Measurements from ENCODE around the gene MYMK. TPM values are rescaled to one million over a fixed set of nuclear protein-coding genes. Genes with fewer than 3 reads are reported as not detected.

Gene MYMK
- total RNA-seq, 1 donor from 2014 or later, result not detected

GRCh38 chr9:133570691-133571080, 45.9 kb upstream of the MYMK start:
- Histone ChIP-seq H3K36me3 (no peaks in the 10 kb centered on the region), H3K4me1 (peaks cover 12% of the 10 kb centered on the region), H3K4me3 (no peak overlapping the region), H3K27me3 (no peaks in the 10 kb centered on the region), H3K9me3 (no peaks in the 10 kb centered on the region), H3K27ac (no peak overlapping the region)
- DNase-seq, result no peak
- no peak for TF ChIP-seq CTCF (IDR thresholded peaks at IDR 0.05)
- intact Hi-C loops (cut with DNase I), result no loop called here
- ATAC-seq, result no peak

DNA sequence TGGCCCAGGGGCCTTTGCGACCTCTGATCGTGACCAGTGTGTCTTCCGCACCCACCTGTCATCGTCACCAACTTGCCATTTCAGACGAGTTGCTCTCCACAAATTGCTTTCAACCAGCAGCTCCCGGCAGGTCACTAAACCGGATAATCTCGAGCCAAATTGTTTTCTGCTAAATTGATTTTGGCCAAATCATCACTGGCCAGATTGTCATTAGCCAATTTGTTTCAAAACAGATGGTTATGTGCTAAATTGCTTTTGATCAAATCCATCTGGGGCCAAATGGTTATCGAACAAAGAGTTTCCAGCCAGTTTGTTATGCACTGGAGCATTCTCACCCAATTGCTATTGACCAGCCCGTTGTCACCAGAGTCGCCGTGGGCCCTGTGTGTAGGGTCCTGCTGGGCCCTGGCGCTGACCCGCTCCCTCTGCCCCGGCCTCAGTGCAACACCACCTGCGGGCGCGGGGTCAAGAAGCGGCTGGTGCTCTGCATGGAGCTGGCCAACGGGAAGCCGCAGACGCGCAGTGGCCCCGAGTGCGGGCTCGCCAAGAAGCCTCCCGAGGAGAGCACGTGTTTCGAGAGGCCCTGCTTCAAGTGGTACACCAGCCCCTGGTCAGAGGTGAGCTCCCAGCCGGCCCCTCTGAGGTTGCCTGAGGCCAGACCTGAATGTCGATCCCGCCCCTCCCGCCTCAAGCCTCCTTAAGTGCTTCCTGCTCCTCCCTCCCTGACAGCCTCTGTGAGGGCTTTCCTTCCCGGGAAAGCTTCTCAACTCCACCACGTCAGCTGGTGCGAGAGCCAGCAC, 45.3 kb upstream of the MYMK start:
- intact Hi-C loops (cut with DNase I), result no loop called here
- no peak for TF ChIP-seq CTCF (IDR thresholded peaks at IDR 0.05)
- ATAC-seq, result peak; percentile 82
- Histone ChIP-seq H3K4me3 (no peak overlapping the region), H3K27me3 (no peaks in the 10 kb centered on the region), H3K36me3 (no peaks in the 10 kb centered on the region), H3K4me1 (peaks cover 12% of the 10 kb centered on the region), H3K9me3 (no peaks in the 10 kb centered on the region), H3K27ac (no peak overlapping the region)
- DNase-seq, result peak; percentile 89

DNA sequence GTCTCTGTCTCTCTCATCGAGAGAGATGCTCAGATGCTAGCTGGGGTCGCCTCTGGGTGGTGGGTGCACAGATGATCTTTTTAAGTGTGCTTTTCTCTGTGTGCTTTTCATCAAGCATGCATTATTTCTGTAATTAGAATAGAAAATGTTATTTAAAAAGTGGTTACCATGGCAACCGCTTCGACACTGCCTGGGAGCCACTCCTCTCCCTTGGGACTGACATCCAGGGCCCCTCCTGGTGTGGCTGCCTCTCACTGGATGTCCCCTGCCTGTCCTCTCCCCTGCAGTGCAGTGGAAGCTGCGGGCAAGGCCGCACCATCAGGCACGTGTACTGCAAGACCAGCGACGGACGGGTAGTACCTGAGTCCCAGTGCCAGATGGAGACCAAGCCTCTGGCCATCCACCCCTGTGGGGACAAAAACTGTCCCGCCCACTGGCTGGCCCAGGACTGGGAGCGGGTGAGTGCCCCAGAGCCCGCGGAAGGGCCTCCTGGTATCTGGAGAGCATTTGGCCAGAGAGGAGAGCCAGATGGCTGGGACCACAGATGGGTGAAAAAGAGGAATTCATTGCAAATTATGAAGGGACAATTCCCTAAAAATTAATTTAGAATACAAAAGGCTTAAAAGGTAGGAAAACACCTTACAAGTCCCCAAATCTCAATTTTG, 44.5 kb upstream of the MYMK start:
- no peaks in the 10 kb centered on the region for H3K36me3 ChIP-seq
- DNase-seq, result no peak
- no peak for TF ChIP-seq CTCF (IDR thresholded peaks at IDR 0.05)
- H3K9me3 ChIP-seq, result no peaks in the 10 kb centered on the region
- H3K27ac ChIP-seq, result no peak overlapping the region
- no peak for ATAC-seq
- peaks cover 12% of the 10 kb centered on the region for H3K4me1 ChIP-seq
- no peak overlapping the region for H3K4me3 ChIP-seq
- intact Hi-C loops (cut with DNase I), result no loop called here
- no peaks in the 10 kb centered on the region for H3K27me3 ChIP-seq

- H3K27me3 ChIP-seq, result no peaks in the 10 kb centered on the region
- no peak overlapping the region for H3K4me3 ChIP-seq
- H3K36me3 ChIP-seq, result no peaks in the 10 kb centered on the region
- no peaks in the 10 kb centered on the region for H3K9me3 ChIP-seq
- H3K4me1 ChIP-seq, result peaks cover 14% of the 10 kb centered on the region
- ATAC-seq, result no peak
- intact Hi-C loops (cut with DNase I), result no loop called here
- H3K27ac ChIP-seq, result no peak overlapping the region
- no peak for DNase-seq
- no peak for TF ChIP-seq CTCF (IDR thresholded peaks at IDR 0.05)
Measured at GRCh38 chr9:133568186-133568585, 43.4 kb upstream of the MYMK start.

DNA sequence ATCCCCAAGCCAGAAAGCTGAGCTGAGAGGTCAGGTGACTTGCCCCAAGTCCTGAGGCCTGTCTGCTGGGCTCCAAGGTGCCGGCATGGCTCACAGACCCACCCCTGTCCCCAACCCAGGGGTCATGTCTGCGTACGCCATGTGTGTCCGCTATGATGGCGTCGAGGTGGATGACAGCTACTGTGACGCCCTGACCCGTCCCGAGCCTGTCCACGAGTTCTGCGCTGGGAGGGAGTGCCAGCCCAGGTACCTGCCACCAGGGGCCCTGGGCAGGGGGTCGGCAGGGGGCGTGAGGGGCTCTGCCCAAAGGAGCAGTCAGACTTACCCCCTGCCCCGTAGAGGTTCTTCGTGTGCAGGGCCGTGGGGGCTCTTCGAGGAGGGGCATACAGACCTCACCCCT, 42.1 kb upstream of the MYMK start:
- no peak overlapping the region for H3K27ac ChIP-seq
- ATAC-seq (no peak), DNase-seq (no peak)
- H3K36me3 ChIP-seq, result no peaks in the 10 kb centered on the region
- no peaks in the 10 kb centered on the region for H3K9me3 ChIP-seq
- no peaks in the 10 kb centered on the region for H3K27me3 ChIP-seq
- no peak overlapping the region for H3K4me3 ChIP-seq
- H3K4me1 ChIP-seq, result peaks cover 7% of the 10 kb centered on the region
- no peak for TF ChIP-seq CTCF (IDR thresholded peaks at IDR 0.05)
- intact Hi-C loops (cut with DNase I), result no loop called here
